Suprapubic skin (tissue), 4 donors: ENCODE measurements around the gene AHSG.

Source experiments
- CTCF ChIP-seq, 2 donors: fragments of 200-600 bp in 1 of 2; fragments of 450-650 bp in 1 of 2; sonication (generic) in 1 of 2; IDR thresholded peaks; one replicate each; pipeline ENCODE4 v1.5.1; 2016 to 2019; ENCODE audit warnings: antibody characterized with exemption in 2 of 2, mild to moderate bottlenecking in 1 of 2, moderate library complexity in 1 of 2
- POLR2A ChIP-seq, 2 donors: fragments of 450-650 bp; IDR thresholded peaks; one replicate each; pipeline ENCODE4 v1.6.1; 2017; ENCODE audit warnings: antibody characterized with exemption in 2 of 2, mild to moderate bottlenecking in 2 of 2, moderate library complexity in 2 of 2
- POLR2AphosphoS5 ChIP-seq, 3 donors: sonication (generic); formaldehyde crosslinking; IDR thresholded peaks; one replicate each; pipeline ENCODE4 v1.6.1; 2017; ENCODE audit warnings: antibody characterized with exemption in 3 of 3

- no peak for TF ChIP-seq POLR2A (IDR thresholded peaks at IDR 0.05)
- TF ChIP-seq POLR2AphosphoS5 (IDR thresholded peaks at IDR 0.05): no peak
- no peak for TF ChIP-seq CTCF (IDR thresholded peaks at IDR 0.05)
Measured at GRCh38 chr3:186665625-186666188, 52.8 kb downstream of the AHSG start, which contains the start of gene HRG.
